ENCODE measurements around the gene BCAR3.
A peak's percentile ranks its signal among the peaks of the same experiment; 100 is the strongest.

Gene BCAR3

DNA sequence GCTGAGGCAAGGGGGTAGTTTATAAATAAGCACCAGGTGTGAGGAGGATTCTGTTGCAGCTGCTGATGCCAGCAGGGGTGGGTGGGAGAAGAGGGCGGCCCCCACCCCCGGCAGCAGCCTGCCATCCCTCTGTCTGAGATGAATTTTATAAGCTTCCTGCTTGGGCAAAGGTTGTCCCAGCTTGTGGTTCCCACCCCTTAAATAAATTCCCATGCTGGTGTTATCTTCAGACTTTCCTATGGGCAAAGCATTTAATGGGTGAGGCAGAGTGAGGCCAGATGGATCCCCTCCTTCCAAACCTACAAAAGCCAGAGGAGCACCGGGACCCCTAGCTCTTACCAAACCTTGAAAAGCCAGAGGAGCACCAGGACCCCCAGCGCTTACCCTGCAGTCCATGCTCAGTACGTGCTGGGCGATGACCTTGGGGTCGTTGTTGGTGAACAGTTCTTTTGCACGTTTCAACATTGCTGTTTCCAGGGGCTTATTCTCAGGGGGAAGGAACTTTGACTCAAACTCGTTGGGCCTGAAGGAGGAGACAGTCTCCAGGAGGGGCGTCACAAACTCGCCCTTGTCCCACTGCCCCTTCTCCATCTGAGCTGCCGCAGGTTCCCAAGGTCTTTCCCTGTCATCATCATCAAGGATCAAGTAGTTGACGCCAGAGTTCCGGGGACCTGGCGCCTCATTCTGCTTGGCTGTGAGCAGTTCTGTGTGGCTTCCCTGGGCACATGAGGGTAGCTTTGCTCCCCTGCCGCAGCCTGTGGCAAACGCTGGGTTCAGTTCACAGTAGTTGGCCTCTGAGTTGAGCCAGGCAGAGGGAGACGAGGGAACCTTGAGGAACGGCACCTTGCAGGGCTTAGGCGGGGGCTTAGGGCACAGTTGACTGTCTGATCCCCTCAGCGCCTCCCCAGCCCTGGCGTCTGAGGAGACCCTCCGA lies 99.5 kb downstream of the BCAR3 start:
- WGBS, 2 donors (ENCODE audit: extremely low coverage in 2 of 2, insufficient read length in 2 of 2, insufficient replicate concordance in 1 of 2): no CpG with 5 or more reads among the region's 23 CpGs
- H2AK5ac ChIP-seq (ENCODE audit: low read depth, low read length): no peak overlapping the region
- H3K4me1 ChIP-seq (ENCODE audit: control insufficient read depth in 2 of 2, insufficient read depth in 1 of 2, low read depth in 1 of 2, low read length in 2 of 2): peaks cover 2% of the 10 kb centered on the region in 2 donors
- H3K4ac ChIP-seq (ENCODE audit: low read length): no peak overlapping the region
- no peak overlapping the region for H2BK120ac ChIP-seq (ENCODE audit: low read depth, low read length)
- H3K23ac ChIP-seq (ENCODE audit: low read depth, low read length, poor library complexity): no peak overlapping the region
- peak overlapping the region; percentile 57 for H4K91ac ChIP-seq (ENCODE audit: low read depth, low read length, poor library complexity)
- H3K18ac ChIP-seq (ENCODE audit: low read length): no peak overlapping the region
- H3K9ac ChIP-seq (ENCODE audit: low read depth, low read length, poor library complexity): no peak overlapping the region
- H2AFZ ChIP-seq (ENCODE audit: low read length): no peak overlapping the region
- no peak overlapping the region for H2BK12ac ChIP-seq (ENCODE audit: low read length)
- peaks cover 16 to 93% of the 10 kb centered on the region in 2 donors for H3K36me3 ChIP-seq (replicated peaks in 1 of 2; ENCODE audit: control insufficient read depth in 2 of 2, insufficient read depth in 2 of 2, low read length in 2 of 2)
- no peak overlapping the region for H3K14ac ChIP-seq (ENCODE audit: low read length)
- H3K27me3 ChIP-seq (ENCODE audit: control insufficient read depth in 3 of 3, insufficient read depth in 3 of 3, low read depth in 1 of 3, low read length in 3 of 3): no peaks in the 10 kb centered on the region
- no peak overlapping the region for H2BK15ac ChIP-seq (ENCODE audit: low read length)
- H2BK5ac ChIP-seq (ENCODE audit: low read length): no peak overlapping the region
- no peak overlapping the region for H3K4me2 ChIP-seq (ENCODE audit: insufficient read depth, low read length, poor library complexity, severe bottlenecking)
- H3K79me1 ChIP-seq (ENCODE audit: low read depth, low read length): no peaks in the 10 kb centered on the region
- H4K8ac ChIP-seq (ENCODE audit: low read depth, low read length): no peak overlapping the region
- H3K9me3 ChIP-seq (replicated peaks in 1 of 2; ENCODE audit: control insufficient read depth in 2 of 2, insufficient read depth in 1 of 2, low read depth in 1 of 2, low read length in 2 of 2): no peaks in the 10 kb centered on the region
- H3K4me3 ChIP-seq (ENCODE audit: low read length in 2 of 2): peak overlapping the region in 1 of 2 donors; percentile 48
- H3K27ac ChIP-seq (replicated peaks; ENCODE audit: low read length): no peak overlapping the region
- DNase-seq (ENCODE audit: low spot score): no peak

DNA sequence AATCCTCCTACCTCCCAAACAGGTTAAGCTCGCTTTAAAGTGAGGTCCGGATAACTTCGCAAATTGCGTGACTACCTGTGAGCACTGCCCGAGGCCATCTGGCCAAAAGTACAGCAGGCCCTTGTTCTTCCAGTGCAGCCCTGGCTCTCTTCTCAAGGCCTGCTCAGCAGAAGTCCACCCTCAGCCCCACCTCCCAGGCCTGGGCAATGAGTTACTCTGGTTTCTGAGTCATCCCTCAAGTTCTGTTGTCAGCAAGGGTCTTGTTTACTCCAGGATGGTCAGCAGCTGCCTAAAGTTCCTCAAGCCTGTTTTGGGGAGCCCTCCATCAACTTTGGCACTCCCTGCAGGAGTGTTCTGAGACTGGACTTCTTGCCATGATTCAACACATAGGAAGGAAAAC lies 101.7 kb downstream of the BCAR3 start:
- no peak overlapping the region for H2BK12ac ChIP-seq (ENCODE audit: low read length)
- H3K79me1 ChIP-seq (ENCODE audit: low read depth, low read length): no peaks in the 10 kb centered on the region
- H2BK5ac ChIP-seq (ENCODE audit: low read length): no peak overlapping the region
- no peaks in the 10 kb centered on the region for H3K9me3 ChIP-seq (replicated peaks in 1 of 2; ENCODE audit: control insufficient read depth in 2 of 2, insufficient read depth in 1 of 2, low read depth in 1 of 2, low read length in 2 of 2)
- peak overlapping the region in 1 of 2 donors; percentile 3 for H3K4me3 ChIP-seq (ENCODE audit: low read length in 2 of 2)
- no peak overlapping the region for H3K4ac ChIP-seq (ENCODE audit: low read length)
- H3K14ac ChIP-seq (ENCODE audit: low read length): no peak overlapping the region
- H2AK5ac ChIP-seq (ENCODE audit: low read depth, low read length): no peak overlapping the region
- DNase-seq (ENCODE audit: low spot score): no peak
- peaks cover 16 to 78% of the 10 kb centered on the region in 2 donors for H3K36me3 ChIP-seq (replicated peaks in 1 of 2; ENCODE audit: control insufficient read depth in 2 of 2, insufficient read depth in 2 of 2, low read length in 2 of 2)
- H4K91ac ChIP-seq (ENCODE audit: low read depth, low read length, poor library complexity): no peak overlapping the region
- no peak overlapping the region for H3K18ac ChIP-seq (ENCODE audit: low read length)
- no peaks in the 10 kb centered on the region for H3K27me3 ChIP-seq (ENCODE audit: control insufficient read depth in 3 of 3, insufficient read depth in 3 of 3, low read depth in 1 of 3, low read length in 3 of 3)
- no peak overlapping the region for H3K23ac ChIP-seq (ENCODE audit: low read depth, low read length, poor library complexity)
- no peak overlapping the region for H4K8ac ChIP-seq (ENCODE audit: low read depth, low read length)
- no peak overlapping the region for H2AFZ ChIP-seq (ENCODE audit: low read length)
- H3K9ac ChIP-seq (ENCODE audit: low read depth, low read length, poor library complexity): no peak overlapping the region
- H3K4me2 ChIP-seq (ENCODE audit: insufficient read depth, low read length, poor library complexity, severe bottlenecking): no peak overlapping the region
- no peak overlapping the region for H2BK15ac ChIP-seq (ENCODE audit: low read length)
- H3K27ac ChIP-seq (replicated peaks; ENCODE audit: low read length): no peak overlapping the region
- no CpG with 5 or more reads among the region's 5 CpGs for WGBS, 2 donors (ENCODE audit: extremely low coverage in 2 of 2, insufficient read length in 2 of 2, insufficient replicate concordance in 1 of 2)
- peaks cover 15 to 25% of the 10 kb centered on the region in 2 donors for H3K4me1 ChIP-seq (ENCODE audit: control insufficient read depth in 2 of 2, insufficient read depth in 1 of 2, low read depth in 1 of 2, low read length in 2 of 2)
- no peak overlapping the region for H2BK120ac ChIP-seq (ENCODE audit: low read depth, low read length)

- H2AFZ ChIP-seq (ENCODE audit: low read length): no peak overlapping the region
- H3K4me1 ChIP-seq (ENCODE audit: control insufficient read depth in 2 of 2, insufficient read depth in 1 of 2, low read depth in 1 of 2, low read length in 2 of 2): peaks cover 21 to 25% of the 10 kb centered on the region in 2 donors
- H2AK5ac ChIP-seq (ENCODE audit: low read depth, low read length): no peak overlapping the region
- no peak overlapping the region for H2BK12ac ChIP-seq (ENCODE audit: low read length)
- no peak overlapping the region for H2BK5ac ChIP-seq (ENCODE audit: low read length)
- no peak overlapping the region for H3K9ac ChIP-seq (ENCODE audit: low read depth, low read length, poor library complexity)
- no peak overlapping the region for H3K4me2 ChIP-seq (ENCODE audit: insufficient read depth, low read length, poor library complexity, severe bottlenecking)
- H3K4me3 ChIP-seq (ENCODE audit: low read length in 2 of 2): peak overlapping the region in 1 of 2 donors; percentile 3
- no peaks in the 10 kb centered on the region for H3K9me3 ChIP-seq (replicated peaks in 1 of 2; ENCODE audit: control insufficient read depth in 2 of 2, insufficient read depth in 1 of 2, low read depth in 1 of 2, low read length in 2 of 2)
- no peak overlapping the region for H3K14ac ChIP-seq (ENCODE audit: low read length)
- no peak overlapping the region for H4K91ac ChIP-seq (ENCODE audit: low read depth, low read length, poor library complexity)
- no peak overlapping the region for H2BK120ac ChIP-seq (ENCODE audit: low read depth, low read length)
- H4K8ac ChIP-seq (ENCODE audit: low read depth, low read length): no peak overlapping the region
- peaks cover 16 to 78% of the 10 kb centered on the region in 2 donors for H3K36me3 ChIP-seq (replicated peaks in 1 of 2; ENCODE audit: control insufficient read depth in 2 of 2, insufficient read depth in 2 of 2, low read length in 2 of 2)
- H3K4ac ChIP-seq (ENCODE audit: low read length): no peak overlapping the region
- H3K18ac ChIP-seq (ENCODE audit: low read length): peak overlapping the region; percentile 15
- H3K27ac ChIP-seq (replicated peaks; ENCODE audit: low read length): no peak overlapping the region
- H3K27me3 ChIP-seq (ENCODE audit: control insufficient read depth in 3 of 3, insufficient read depth in 3 of 3, low read depth in 1 of 3, low read length in 3 of 3): no peaks in the 10 kb centered on the region
- no peak overlapping the region for H2BK15ac ChIP-seq (ENCODE audit: low read length)
- H3K79me1 ChIP-seq (ENCODE audit: low read depth, low read length): no peaks in the 10 kb centered on the region
- DNase-seq (ENCODE audit: low spot score): no peak
- no CpG with 5 or more reads among the region's 11 CpGs for whole genome bisulfite sequencing, 2 donors (ENCODE audit: extremely low coverage in 2 of 2, insufficient read length in 2 of 2, insufficient replicate concordance in 1 of 2)
- peak overlapping the region; percentile 14 for H3K23ac ChIP-seq (ENCODE audit: low read depth, low read length, poor library complexity)
These were observed 102.5 kb downstream of the BCAR3 start for GRCh38 chr1:93578911-93579825.

DNA sequence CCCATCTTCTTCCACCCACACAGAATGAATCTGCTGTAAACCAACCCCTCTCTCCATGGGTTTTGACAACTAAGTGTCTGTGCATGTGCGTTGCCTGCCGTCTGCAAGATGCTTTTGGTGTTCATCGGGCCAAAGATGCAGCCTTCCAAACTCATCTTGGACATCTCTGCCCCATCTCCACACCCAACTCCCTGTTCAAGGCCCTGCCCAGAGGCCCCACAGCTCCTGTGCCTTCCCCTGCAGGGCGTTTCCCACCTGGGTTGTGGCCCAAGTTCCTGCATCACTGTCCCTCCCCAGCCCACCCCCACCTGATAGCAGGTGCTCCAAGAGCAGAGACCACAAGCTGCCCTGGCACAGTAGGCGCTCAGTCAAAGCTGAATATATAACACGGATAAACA lies 103.2 kb downstream of the BCAR3 start:
- Histone ChIP-seq H4K8ac (ENCODE audit: low read depth, low read length) (no peak overlapping the region), H2AK5ac (ENCODE audit: low read depth, low read length) (no peak overlapping the region), H3K27me3 (ENCODE audit: control insufficient read depth in 3 of 3, insufficient read depth in 3 of 3, low read depth in 1 of 3, low read length in 3 of 3) (no peaks in the 10 kb centered on the region), H2BK5ac (ENCODE audit: low read length) (no peak overlapping the region), H2BK12ac (ENCODE audit: low read length) (no peak overlapping the region), H3K79me1 (ENCODE audit: low read depth, low read length) (no peaks in the 10 kb centered on the region), H2AFZ (ENCODE audit: low read length) (no peak overlapping the region), H3K14ac (ENCODE audit: low read length) (no peak overlapping the region), H4K91ac (ENCODE audit: low read depth, low read length, poor library complexity) (no peak overlapping the region), H2BK120ac (ENCODE audit: low read depth, low read length) (no peak overlapping the region), H2BK15ac (ENCODE audit: low read length) (no peak overlapping the region), H3K36me3 (replicated peaks in 1 of 2; ENCODE audit: control insufficient read depth in 2 of 2, insufficient read depth in 2 of 2, low read length in 2 of 2) (peaks cover 13 to 78% of the 10 kb centered on the region in 2 donors), H3K9ac (ENCODE audit: low read depth, low read length, poor library complexity) (no peak overlapping the region), H3K23ac (ENCODE audit: low read depth, low read length, poor library complexity) (no peak overlapping the region), H3K4ac (ENCODE audit: low read length) (no peak overlapping the region), H3K27ac (replicated peaks; ENCODE audit: low read length) (no peak overlapping the region), H3K4me1 (ENCODE audit: control insufficient read depth in 2 of 2, insufficient read depth in 1 of 2, low read depth in 1 of 2, low read length in 2 of 2) (peaks cover 21 to 25% of the 10 kb centered on the region in 2 donors), H3K9me3 (replicated peaks in 1 of 2; ENCODE audit: control insufficient read depth in 2 of 2, insufficient read depth in 1 of 2, low read depth in 1 of 2, low read length in 2 of 2) (no peaks in the 10 kb centered on the region), H3K4me3 (ENCODE audit: low read length in 2 of 2) (no peak overlapping the region), H3K18ac (ENCODE audit: low read length) (no peak overlapping the region), H3K4me2 (ENCODE audit: insufficient read depth, low read length, poor library complexity, severe bottlenecking) (no peak overlapping the region)
- no peak for DNase-seq (ENCODE audit: low spot score)
- WGBS, 2 donors (ENCODE audit: extremely low coverage in 2 of 2, insufficient read length in 2 of 2, insufficient replicate concordance in 1 of 2): no CpG with 5 or more reads among the region's 6 CpGs
